NCI-H2227 (cell line): ENCODE measurements around the gene NUTM2B.
"Not testable (repeated sequence)": the region's sequence is repeated elsewhere in the genome, so short reads cannot be mapped to it uniquely, and the experiment has no call there.

Source experiments
- DNase-seq: peaks from one replicate; lab custom pipeline; 2025; ENCODE audit not compliant: unreplicated experiment; lab: John Stamatoyannopoulos, UW

The NUTM2B gene, protein sequence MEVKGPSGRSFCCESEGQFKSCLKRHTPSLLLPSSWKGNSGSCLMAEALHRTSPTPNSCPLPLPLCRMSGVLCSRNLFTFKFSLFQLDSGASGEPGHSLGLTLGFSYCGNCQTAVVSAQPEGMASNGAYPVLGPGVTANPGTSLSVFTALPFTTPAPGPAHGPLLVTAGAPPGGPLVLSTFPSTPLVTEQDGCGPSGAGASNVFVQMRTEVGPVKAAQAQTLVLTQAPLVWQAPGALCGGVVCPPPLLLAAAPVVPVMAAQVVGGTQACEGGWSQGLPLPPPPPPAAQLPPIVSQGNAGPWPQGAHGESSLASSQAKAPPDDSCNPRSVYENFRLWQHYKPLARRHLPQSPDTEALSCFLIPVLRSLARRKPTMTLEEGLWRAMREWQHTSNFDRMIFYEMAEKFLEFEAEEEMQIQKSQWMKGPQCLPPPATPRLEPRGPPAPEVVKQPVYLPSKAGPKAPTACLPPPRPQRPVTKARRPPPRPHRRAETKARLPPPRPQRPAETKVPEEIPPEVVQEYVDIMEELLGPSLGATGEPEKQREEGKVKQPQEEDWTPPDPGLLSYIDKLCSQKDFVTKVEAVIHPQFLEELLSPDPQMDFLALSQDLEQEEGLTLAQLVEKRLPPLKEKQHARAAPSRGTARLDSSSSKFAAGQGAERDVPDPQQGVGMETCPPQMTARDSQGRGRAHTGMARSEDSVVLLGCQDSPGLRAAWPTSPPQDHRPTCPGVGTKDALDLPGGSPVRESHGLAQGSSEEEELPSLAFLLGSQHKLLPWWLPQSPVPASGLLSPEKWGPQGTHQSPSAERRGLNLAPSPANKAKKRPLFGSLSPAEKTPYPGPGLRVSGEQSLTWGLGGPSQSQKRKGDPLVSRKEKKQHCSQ

DNA sequence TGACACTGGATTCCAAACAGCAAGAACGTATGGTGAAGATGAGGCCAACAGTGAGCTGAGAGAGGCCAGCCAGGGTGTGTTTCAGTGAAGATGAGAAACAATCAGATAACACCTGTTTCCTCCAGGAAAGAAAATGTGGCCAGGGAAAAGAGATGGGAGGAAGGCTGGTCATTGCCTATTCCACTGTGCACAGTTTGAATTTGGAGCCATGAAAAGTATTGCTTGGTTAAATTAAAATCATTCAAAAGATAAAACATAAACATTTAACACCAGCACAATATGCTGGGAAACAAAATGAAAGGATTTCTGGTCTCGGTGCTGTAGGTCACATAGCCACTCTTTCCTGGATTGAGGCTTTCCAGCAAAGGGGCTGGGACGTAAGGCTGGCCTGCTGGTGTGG is at the start of gene NUTM2B:
TSS of gene NUTM2B (plus strand) at position 301 of the 400 bp plus-strand sequence. CDS start 383 bp downstream, outside the sequence.
- DNase-seq = not testable (repeated sequence)

DNA sequence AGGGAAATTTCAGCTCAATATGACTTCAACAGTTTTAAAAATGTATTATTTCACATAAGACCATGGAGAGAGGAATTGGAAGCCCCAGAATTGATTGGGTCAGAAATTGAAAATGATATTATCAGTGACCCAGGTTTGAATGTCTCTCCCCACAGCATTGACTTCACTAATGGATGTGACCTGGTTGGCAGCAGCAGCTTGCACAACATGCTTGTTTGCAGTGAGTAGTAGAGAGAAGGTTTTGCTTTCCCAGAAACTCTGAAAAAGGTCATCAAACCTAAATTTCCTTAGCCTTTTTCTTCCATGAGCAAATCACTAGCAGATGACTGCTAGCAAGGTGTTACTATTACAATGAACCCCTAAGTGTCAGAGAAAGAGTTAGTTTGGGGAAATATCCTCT is 39.7 kb upstream of the NUTM2B start:
- not testable (repeated sequence) for DNase-seq

DNA sequence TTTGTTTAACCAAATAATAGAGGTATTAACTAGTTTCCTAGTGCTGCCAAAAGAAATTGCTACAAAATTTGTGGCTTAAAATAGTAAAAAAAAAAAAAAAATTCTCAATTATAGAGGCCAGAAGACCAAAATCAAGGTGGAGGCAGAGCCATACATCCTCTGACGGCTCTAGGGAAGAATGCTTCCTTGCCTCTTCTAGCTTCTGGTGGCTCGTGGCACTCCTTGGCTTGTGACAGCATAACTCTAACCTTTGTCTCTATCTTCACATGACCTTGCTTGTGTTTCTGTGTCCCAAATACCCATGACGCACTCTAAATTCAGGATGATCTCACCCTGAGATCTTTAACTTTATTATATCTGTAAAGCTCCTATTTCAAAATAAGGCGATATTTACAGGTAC is 38.3 kb upstream of the NUTM2B start:
- DNase-seq = not testable (repeated sequence)

DNA sequence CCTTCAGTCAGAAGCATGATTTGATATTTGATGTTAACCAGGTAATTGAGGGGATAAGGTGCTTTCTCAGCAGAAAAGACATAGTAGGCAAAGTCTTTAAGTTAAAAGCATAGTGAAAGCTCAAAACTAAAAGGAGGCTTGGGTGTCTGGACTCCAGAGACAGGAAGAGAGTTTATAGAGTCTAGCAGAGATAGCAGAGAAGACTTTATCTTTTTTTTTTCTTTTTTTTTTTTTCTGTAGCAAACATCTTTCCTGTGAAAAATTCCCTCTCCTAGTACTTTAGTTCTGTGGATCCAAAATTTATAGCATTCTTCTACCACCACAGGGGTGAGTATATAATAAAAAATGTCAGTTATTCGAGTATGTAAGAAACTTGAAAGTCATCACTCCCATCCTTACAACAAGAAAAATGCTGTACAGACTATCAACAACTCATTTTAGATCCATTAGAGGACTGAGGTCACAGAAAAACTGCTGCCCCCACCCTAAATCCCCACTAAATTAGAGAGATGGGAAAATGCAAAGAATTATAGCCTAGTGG is 33.7 kb upstream of the NUTM2B start:
- DNase-seq = not testable (repeated sequence)

DNA sequence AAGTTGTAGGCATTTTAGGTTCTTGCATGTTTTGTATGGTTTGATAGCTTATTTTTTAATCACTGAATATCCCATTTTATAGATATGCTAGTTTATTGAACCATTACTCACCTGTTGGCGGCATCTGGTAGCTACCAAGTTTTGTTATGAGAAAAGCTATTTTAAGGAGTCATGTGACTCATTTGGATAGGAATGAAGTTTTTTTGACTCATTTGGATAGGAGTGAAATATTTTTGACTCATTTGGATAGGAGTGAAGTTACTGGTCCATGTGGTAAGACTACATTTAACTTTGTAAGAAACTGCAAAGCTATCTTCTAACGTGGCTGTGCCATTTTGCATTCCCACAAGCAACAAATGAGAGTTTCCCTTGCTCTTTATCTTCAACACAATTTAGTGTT is 28.1 kb upstream of the NUTM2B start:
- not testable (repeated sequence) for DNase-seq

DNA sequence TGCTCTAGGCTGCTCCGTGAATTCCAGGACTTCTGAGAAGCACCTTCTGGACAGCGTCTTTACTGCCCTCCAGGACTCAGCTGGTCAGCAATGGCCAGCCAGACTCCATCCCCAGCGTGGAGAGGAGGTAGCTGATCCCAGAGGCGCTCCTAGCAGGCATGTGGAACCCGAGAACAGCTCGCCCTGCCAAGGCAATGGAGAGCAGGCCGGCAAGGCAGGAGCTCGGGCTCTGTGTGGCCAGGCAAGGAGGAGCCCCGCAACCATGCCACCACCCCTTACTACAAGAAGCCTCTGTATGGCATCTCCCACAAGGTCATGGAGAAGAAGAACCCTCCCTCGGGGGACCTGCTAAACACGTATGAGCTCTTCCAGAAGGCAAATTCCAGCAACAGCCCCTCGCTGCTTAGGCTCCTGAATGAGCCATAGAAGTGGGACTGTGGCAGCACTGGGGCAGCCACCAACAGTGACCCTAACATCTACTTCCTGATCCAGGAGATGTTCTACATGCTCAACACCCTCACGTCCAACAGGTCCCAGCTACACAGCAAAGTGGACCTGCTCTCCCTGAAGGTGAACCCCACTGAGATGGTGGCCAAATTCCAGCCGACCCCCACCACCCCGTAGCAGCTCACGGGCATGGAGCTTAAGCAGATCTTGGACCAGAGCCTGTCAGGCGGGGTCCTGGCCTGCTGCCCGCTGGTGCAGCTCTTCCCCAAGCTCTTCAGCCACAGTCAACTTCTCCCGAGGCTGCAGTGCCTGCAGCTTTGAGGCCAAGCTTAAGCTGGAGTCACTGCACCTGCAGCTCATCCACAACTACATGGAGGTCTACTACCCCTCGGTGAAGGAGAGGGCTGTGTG is 19.8 kb upstream of the NUTM2B start:
- DNase-seq = not testable (repeated sequence)

DNA sequence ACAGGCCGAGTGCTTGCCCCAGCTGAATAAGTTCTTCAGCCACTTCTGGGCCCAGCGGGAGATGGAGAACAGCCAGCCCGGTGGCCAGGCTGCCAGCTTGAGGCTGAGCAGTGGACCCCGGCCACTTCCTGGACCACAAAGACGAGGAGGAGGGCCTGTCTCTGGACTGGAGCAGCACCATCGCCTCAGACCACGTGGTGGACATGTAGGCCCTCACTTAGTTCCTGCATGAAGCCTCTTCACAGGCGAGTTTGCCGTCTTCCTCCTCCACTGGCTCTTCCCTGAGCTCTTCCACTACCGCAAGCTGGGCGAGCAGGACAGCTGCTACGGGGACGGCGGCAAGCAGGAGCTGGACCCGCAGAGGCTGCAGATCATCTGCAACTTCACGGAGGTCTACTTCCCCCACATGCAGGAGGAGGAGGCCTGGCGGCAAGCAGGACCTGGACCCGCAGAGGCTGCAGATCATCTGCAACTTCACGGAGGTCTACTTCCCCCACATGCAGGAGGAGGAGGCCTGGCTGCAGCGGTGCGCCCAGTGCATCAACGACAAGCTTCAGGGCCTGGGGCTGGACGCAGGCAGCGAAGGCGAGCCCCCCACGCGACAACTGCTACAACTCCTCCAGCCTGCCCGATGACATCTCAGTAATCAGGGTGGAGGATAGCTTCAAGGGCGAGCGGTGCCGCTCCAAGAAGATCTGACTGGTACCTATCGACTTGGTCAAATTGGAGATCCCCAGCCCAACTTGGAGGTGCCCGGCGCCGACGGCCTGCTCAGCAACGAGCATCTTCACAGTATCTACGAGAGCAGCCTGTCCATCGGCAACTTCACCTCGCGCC is 18.9 kb upstream of the NUTM2B start:
- not testable (repeated sequence) for DNase-seq

DNA sequence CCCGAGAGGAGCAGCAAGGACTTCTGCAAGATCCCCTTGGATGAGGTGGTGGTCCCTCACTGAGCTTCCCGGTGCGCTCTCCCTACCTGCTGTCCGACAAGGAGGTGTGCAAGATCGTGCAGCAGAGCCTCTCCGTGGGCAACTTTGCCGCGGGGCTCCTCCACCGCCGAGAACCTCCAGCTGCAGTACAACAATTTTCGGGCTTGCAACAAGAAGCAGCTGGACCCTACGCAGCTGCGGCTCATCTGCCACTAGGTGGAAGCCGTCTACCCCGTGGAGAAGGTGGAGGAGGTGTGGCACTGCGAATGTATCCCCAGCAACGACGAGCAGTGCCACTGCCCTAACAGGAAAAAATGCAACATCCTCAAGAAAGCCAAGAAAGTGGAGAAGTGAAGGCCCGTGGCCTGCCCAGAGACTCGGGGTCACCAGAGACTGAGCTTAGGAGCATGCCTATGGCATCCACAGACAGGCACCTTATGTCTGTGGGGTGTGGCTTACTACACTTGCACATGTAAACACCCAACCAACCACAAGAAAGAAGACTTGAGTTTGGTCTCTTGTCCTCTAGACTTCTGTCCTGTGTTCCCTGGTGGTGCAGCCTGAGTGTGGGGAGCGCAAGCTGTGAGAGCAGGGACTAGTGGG is 17.9 kb upstream of the NUTM2B start:
- not testable (repeated sequence) for DNase-seq

DNA sequence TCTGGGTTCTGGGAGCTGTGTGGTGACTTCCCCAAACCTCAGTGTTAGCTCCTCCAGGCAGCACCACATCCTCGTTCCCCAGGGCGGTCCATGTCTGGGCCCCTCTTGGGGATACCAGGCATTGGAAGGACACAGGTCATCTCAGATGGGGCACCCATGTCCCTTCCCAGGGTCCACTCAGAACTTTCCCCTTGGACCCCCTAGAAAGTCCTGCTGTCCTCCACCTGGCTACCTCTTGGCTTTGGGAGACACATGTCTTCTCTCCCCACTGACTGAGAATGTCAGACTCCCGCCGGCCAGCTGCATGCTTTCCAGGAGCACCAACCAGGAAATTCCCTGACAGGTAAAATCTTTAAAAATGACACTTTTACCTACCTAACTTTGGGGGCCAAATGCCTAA is 16.4 kb upstream of the NUTM2B start:
- DNase-seq = not testable (repeated sequence)

DNA sequence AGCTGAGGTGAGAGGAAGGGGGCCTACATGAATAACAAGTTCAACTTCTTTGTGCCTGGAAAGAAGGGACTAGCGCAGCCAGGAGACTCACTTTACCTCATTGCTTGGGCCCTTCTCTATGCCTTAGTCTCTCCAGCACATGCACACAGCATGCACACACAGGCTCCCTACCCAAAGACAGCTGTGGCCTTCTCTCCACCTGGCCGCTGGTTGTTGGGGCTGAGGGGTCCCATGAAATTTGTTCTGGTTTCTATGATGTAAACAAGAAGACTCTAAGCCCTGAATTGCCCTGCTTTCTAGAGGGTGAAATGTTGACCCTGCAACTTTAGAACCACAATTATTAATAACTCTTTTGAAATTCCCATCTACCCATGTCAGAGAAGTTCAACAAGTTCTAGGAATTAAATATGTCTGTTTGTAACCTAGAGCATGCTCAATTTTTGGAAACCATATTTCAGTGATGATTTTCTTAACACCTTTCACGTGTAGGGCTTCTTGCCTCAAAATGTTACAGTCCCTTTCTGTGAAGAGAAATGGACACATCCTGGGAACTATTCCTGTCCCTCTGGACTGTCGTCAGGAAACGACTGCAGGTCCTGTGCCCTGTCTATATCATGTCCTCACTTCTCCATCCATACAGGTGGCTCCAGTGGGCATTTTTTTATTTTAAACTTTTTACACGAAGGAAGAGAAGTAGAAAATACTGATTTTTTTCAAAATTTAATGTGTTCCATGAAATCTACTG is 15.4 kb upstream of the NUTM2B start:
- not testable (repeated sequence) for DNase-seq

DNA sequence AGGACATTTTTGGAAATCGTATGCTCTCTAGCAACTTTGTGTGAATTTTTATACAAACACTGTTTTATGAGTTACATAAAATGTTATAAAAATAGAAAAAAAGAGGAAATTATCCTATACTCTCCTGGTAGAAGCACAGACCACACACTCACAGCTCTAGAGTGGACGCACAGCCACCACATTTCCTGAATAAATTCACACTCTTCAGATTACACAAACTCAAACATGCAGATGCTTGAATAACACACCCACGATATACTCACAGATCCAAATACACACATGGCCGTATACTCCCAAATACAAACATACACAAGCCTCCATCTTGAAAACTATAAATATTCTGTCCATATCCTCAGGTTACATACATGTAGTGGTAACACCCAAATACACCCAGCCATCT is 14.2 kb upstream of the NUTM2B start:
- DNase-seq = not testable (repeated sequence)

DNA sequence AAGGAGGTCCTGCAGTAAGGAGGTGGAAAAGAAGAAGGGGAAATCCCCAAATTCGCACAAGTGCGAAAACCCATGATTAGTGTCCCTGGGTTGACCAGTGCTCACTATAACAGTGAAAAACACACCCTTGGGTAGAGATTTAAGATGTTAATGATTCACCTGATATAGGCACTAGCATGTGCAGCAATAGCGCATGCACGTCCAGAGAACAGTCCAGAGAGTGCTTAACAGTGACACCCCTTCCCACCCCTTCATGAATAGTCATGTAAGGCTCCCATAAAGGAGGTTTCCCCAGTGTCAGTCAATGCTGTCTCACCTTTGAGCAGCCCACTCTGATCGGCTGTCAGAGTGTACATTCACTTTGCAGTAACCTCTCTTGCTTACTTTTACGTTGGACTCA is 6.4 kb upstream of the NUTM2B start:
- DNase-seq = not testable (repeated sequence)

DNA sequence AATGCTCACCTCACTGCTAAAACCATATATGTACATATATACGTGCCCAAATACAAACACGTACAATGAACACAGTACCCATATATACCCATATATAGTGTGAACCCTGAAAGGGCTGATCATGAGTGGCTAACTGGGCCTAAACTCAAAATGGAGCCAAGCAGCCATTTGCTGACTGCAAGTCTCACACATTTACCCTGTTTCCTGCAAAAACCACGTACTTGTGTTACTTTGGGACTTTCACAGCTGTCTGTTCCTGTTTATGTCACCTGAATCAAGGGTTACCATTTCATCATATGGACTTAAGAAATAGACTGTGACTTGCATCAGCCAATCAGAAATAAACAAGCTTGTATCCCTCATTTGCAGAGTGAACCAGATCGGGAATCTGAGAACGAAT is 5.9 kb upstream of the NUTM2B start:
- not testable (repeated sequence) for DNase-seq

DNA sequence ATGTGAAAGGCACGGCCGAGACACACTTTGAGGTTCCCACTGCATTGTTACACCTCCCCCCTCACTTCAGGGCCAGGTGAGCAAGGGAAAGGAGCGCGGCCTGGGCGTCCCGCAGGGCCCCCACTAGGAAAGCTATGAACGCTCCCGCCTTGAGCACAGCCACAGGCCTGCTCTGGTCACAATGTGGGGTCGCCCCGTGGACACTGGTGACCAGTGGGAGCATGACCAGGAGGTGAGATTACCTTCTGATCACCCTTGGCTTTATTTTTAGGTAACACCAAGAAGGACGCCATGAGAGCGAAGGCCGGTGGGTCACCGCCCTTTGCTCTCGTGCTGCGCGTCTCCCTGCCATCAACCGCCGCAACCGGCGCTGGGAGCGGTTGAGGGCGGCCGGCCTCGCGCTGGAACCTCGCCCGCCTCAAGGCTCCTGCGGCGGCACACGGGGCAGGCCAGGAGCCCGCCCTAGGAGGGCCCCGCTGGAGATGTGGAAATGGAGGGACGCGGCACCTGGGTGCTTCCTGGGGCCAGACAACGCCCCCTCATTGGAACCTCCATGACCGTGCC is 2.6 kb upstream of the NUTM2B start:
- DNase-seq = not testable (repeated sequence)

DNA sequence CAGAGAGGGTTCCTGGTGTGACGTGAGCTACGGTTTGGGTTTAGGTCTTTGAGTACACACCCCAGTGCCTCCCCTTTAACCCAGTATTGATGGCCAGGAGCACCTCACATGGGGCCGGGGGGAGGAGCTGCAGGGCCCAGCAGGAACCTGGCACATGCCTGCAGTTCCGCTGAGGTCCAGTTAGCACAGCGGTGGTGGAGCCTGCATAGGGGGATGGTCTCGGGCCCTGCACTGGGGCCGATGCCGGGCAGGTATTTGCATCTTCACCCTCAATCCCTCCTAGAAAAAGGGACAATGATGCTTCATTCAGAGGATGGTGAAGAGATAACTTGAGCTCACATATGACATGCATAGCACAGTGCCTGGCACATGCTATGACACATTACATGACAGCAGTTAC is 4.0 kb downstream of the NUTM2B start:
- DNase-seq = not testable (repeated sequence)

DNA sequence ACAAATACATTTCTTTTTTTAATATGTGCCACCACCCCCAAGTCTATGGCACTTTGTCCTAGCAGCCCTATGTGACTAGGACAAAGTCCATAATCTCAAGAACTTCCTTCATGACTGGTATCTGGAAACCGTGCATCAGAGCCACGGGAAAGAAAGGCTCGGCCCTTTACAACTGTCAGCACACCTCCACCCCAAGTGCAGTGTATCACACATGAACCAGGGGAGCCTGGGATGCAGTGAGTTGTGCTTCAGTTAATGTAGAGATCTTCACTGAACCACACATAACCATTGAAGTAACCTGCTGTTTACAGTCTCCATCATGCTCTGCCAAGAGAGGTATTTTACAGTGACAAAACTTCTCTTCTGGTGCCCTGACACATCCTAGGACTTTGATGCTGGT is 11.9 kb downstream of the NUTM2B start:
- DNase-seq = not testable (repeated sequence)

DNA sequence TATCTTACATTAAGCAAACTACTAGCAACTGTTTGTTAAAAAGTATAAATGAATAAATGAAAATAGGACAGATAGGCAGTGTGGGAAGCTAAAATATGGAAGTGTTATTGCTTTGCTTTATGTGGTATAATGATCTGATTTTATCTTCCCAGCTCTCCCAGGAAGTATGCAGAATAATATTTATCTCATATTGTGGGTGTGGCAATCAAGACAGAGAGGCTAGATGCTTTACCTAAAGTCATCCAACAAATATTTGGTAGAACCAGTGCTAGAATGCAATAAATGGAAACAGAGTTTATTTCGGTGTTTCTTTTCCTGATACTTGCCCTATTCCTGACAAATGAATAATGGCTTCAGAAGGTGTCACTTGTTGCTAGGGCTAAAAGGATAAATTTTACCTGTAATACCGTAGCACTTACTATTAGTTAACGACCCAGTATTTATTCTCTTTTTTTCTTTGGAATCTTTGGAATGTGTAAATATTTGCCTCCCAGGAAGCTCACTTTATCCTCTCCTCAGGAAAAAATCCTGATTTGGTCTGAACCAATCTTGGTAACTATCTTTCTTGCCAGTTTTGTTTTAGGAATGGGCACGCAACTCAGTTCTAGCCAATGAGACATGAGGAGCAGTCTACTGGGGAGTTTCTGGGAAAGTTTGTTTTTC is 14.0 kb downstream of the NUTM2B start:
- DNase-seq = not testable (repeated sequence)

DNA sequence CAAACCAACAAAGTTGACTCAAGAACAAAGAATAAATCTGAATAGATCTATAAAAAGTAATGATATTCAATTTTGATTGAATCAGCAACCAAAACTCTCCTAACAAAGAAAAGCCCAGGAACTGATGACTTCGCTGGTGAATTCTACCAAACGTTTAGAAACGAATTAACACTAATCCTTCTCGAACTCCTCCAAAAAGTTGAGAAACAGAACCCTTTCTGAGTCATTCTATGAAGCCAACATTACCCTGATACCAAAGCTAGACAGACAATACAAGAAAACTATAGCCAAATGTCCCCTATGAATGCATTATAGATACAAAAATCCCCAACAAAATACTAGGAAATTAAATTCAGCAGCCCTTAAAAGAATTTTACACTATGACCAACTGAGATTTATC is 17.0 kb downstream of the NUTM2B start:
- not testable (repeated sequence) for DNase-seq
